COLO668 (cell line): ENCODE data around the gene S1PR2.
A peak's percentile ranks its signal among the peaks of the same experiment; 100 is the strongest.
"Not testable (repeated sequence)": the region's sequence is repeated elsewhere in the genome, so short reads cannot be mapped to it uniquely, and the experiment has no call there.

Experiments used
- DNase-seq: peaks from one replicate; lab custom pipeline; 2025; ENCODE audit not compliant: unreplicated experiment; lab: John Stamatoyannopoulos, UW

The S1PR2 gene

GRCh38 chr19:10254244-10254643, 23.1 kb upstream of the S1PR2 start:
- DNase-seq = no peak

GRCh38 chr19:10252707-10253106, 21.6 kb upstream of the S1PR2 start:
- no peak for DNase-seq

GRCh38 chr19:10251792-10252694, 20.9 kb upstream of the S1PR2 start, which contains the start of gene MRPL4:
Gene MRPL4 (plus strand): TSS chr19:10252214. CDS start chr19:10252254, 40 bp downstream.
- DNase-seq = peak; percentile 96

- DNase-seq = no peak
These were observed 15.4 kb upstream of the S1PR2 start for GRCh38 chr19:10246511-10246910.

GRCh38 chr19:10245189-10245939, 14.2 kb upstream of the S1PR2 start:
- no peak for DNase-seq

- DNase-seq = no peak
These were observed 12.5 kb upstream of the S1PR2 start for GRCh38 chr19:10243606-10244005.

GRCh38 chr19:10241826-10242449, 10.8 kb upstream of the S1PR2 start:
- DNase-seq = not testable (repeated sequence)

GRCh38 chr19:10238172-10238783, 7.1 kb upstream of the S1PR2 start:
- DNase-seq = peak; percentile 76

- DNase-seq = peak; percentile 28
These were observed 6.6 kb upstream of the S1PR2 start for GRCh38 chr19:10237702-10238101.

GRCh38 chr19:10235409-10235808, 4.3 kb upstream of the S1PR2 start:
- not testable (repeated sequence) for DNase-seq

- no peak for DNase-seq
These were observed 3.9 kb upstream of the S1PR2 start for GRCh38 chr19:10235003-10235402.

GRCh38 chr19:10233946-10234345, 2.8 kb upstream of the S1PR2 start:
- no peak for DNase-seq

GRCh38 chr19:10231612-10232228, 589 bp upstream of the S1PR2 start:
- DNase-seq = no peak

GRCh38 chr19:10230173-10230860, 814 bp downstream of the S1PR2 start:
- peak; percentile 19 for DNase-seq

- DNase-seq = peak; percentile 34
These were observed 2.2 kb downstream of the S1PR2 start for GRCh38 chr19:10228920-10229319.

GRCh38 chr19:10228393-10228792, 2.7 kb downstream of the S1PR2 start:
- no peak for DNase-seq

- no peak for DNase-seq
These were observed 3.8 kb downstream of the S1PR2 start for GRCh38 chr19:10227026-10227971.

GRCh38 chr19:10226376-10227025, 4.6 kb downstream of the S1PR2 start:
- DNase-seq = no peak

- no peak for DNase-seq
These were observed 5.1 kb downstream of the S1PR2 start for GRCh38 chr19:10226021-10226375.
